T-cell (primary cell): Measurements from ENCODE around the gene NECTIN1. TPM values are rescaled to one million over a fixed set of nuclear protein-coding genes. Genes with fewer than 3 reads are reported as not detected.

Experiments
- ATAC-seq, 4 experiments: fragments of 200-7000 bp in 3 of 4; fragments of 150-1000 bp in 1 of 4; cut with Tn5 transposase; replicated peaks in 1 of 4; 1 replicate in 3 of 4; 2 replicates in 1 of 4; pipeline ENCODE4 v1.10.0; 2021; ENCODE audit warnings: moderate library complexity in 3 of 4, mild to moderate bottlenecking in 2 of 4, moderate number of reproducible peaks in 1 of 4
- CTCF ChIA-PET, 2 donors: fragments of 300-600 bp; sonication (Branson Sonifier 250); formaldehyde crosslinking; loops; one replicate each; lab custom pipeline; 2022; ENCODE audit warnings: antibody characterized with exemption in 2 of 2; lab: Charles Lee
- POLR2A ChIA-PET, 2 donors: fragments of 300-600 bp; sonication (Branson Sonifier 250); formaldehyde crosslinking; loops; one replicate each; lab custom pipeline; 2022; ENCODE audit warnings: antibody characterized with exemption in 2 of 2; lab: Charles Lee
- DNase-seq, 35 experiments: peaks; one replicate each; pipeline versions ENCODE4 v3.0.0 to v3.0.0-alpha.2; 2013 to 2023
- H3K27ac ChIP-seq: one replicate; pipeline ENCODE4 v1.5.1; 2013; ENCODE audit warnings: low read length
- H3K27me3 ChIP-seq, 2 experiments: replicated peaks in 1 of 2; 1 replicate in 1 of 2; 2 replicates in 1 of 2; pipeline versions ENCODE4 v1.6.1 to v1.7.0; 2013; ENCODE audit warnings: low read length in 1 of 2, mixed read lengths in 1 of 2; ENCODE audit not compliant: control insufficient read depth in 2 of 2, insufficient read depth in 2 of 2; ENCODE audit errors: extremely low read depth in 1 of 2
- H3K36me3 ChIP-seq, 2 donors: 1 replicate in 1 of 2; 2 replicates in 1 of 2; pipeline versions ENCODE4 v1.6.1 to v1.7.0; 2013; ENCODE audit warnings: low read length in 1 of 2; ENCODE audit not compliant: control insufficient read depth in 2 of 2, insufficient read depth in 1 of 2; ENCODE audit errors: extremely low read depth in 1 of 2
- H3K4me1 ChIP-seq, 2 experiments: 1 replicate in 1 of 2; 2 replicates in 1 of 2; pipeline versions ENCODE4 v1.6.1 to v1.7.0; 2013; ENCODE audit warnings: low read length in 2 of 2, mixed read lengths in 1 of 2; ENCODE audit not compliant: insufficient read depth in 2 of 2, control insufficient read depth in 1 of 2; ENCODE audit errors: extremely low read depth in 1 of 2
- H3K4me3 ChIP-seq, 2 donors: 1 replicate in 1 of 2; 2 replicates in 1 of 2; pipeline versions ENCODE4 v1.5.1 to v1.7.0; 2013; ENCODE audit warnings: mild to moderate bottlenecking in 2 of 2, low read length in 1 of 2, moderate library complexity in 1 of 2; ENCODE audit not compliant: control insufficient read depth in 1 of 2; ENCODE audit errors: extremely low read depth in 1 of 2
- H3K9me3 ChIP-seq: 2 replicates; pipeline ENCODE4 v1.7.0; 2013
- H3K27ac Mint-ChIP-seq, 2 donors: one replicate each; pipeline ENCODE4 v1.8.0; 2020 to 2021; ENCODE audit warnings: mild to moderate bottlenecking in 2 of 2, mixed read lengths in 2 of 2
- H3K27me3 Mint-ChIP-seq, 2 donors: one replicate each; pipeline ENCODE4 v1.8.0; 2021 to 2022; ENCODE audit warnings: mixed read lengths in 2 of 2
- H3K36me3 Mint-ChIP-seq: one replicate; pipeline ENCODE4 v1.8.0; 2021; ENCODE audit warnings: mixed read lengths
- H3K4me1 Mint-ChIP-seq, 3 donors: one replicate each; pipeline ENCODE4 v1.8.0; 2020 to 2022; ENCODE audit warnings: mixed read lengths in 3 of 3, mild to moderate bottlenecking in 1 of 3
- H3K4me3 Mint-ChIP-seq, 3 donors: one replicate each; pipeline ENCODE4 v1.8.0; 2020 to 2022; ENCODE audit warnings: mild to moderate bottlenecking in 3 of 3, mixed read lengths in 3 of 3, moderate library complexity in 3 of 3
- H3K9me3 Mint-ChIP-seq, 3 donors: one replicate each; pipeline ENCODE4 v1.8.0; 2020 to 2022; ENCODE audit warnings: mixed read lengths in 3 of 3
- WGBS: methylation state at CpG from one replicate; pipeline ENCODE4 v1.1.5; 2013; ENCODE audit warnings: missing lambda C conversion rate; ENCODE audit not compliant: insufficient coverage; 5-methylcytosine and 5-hydroxymethylcytosine counted together
- total RNA-seq, 35 experiments: library from RNA in 6 of 35; stranded (reverse) in 6 of 35; fragments of 120-200 nt in 1 of 35; gene quantifications; one replicate each; pipeline versions ENCODE4 v1.2.1 to v1.2.4 and lab custom pipeline; 2013 to 2026

NECTIN1 gene
- total RNA-seq, 5 donors from 2014 or later (not counting 1 experiment from before 2014, with no cell fraction given): 1.8 to 3.5 (median 3.1) TPM

DNA sequence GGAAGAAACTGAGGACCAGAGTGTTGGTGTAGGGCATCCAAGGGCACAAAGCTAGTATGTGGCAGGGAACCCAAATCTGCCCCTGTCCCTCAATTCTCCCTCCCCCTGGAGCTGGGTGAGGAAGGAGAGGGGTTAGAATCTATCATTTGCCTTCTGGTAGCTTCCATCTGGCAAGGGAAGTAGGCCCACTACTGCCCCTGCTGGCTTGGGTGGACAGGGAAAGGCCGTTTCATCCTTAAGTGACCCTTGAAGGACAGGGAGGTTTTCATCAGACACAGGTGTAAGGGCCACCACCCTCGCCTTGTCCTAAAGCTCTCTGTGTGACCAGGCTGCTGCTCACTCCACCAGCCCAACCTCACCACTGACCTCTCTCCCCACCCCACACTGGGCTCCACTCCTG is 22.1 kb downstream of the NECTIN1 start:
- no peak for ATAC-seq
- H3K4me1 ChIP-seq: peaks cover 0 to 9% of the 10 kb centered on the region in 2 experiments
- H3K4me3 Mint-ChIP-seq: no peak overlapping the region
- no peaks in the 10 kb centered on the region for H3K9me3 ChIP-seq
- DNase-seq: no peak
- POLR2A ChIA-PET: no interaction called here
- 71% methylated on average over 2 of the region's 2 CpGs for WGBS
- CTCF ChIA-PET: no interaction called here
- H3K4me3 ChIP-seq: no peak overlapping the region
- no peaks in the 10 kb centered on the region for H3K36me3 ChIP-seq
- no peak overlapping the region for H3K27ac ChIP-seq
- H3K27ac Mint-ChIP-seq: no peak overlapping the region
- H3K4me1 Mint-ChIP-seq: peaks cover 0 to 7% (median 2%) of the 10 kb centered on the region in 3 donors
- peaks cover 6% of the 10 kb centered on the region for H3K36me3 Mint-ChIP-seq
- peaks cover 23 to 41% of the 10 kb centered on the region in 2 donors for H3K27me3 Mint-ChIP-seq
- H3K27me3 ChIP-seq: peaks cover 0 to 31% of the 10 kb centered on the region in 2 experiments
- H3K9me3 Mint-ChIP-seq: no peaks in the 10 kb centered on the region

DNA sequence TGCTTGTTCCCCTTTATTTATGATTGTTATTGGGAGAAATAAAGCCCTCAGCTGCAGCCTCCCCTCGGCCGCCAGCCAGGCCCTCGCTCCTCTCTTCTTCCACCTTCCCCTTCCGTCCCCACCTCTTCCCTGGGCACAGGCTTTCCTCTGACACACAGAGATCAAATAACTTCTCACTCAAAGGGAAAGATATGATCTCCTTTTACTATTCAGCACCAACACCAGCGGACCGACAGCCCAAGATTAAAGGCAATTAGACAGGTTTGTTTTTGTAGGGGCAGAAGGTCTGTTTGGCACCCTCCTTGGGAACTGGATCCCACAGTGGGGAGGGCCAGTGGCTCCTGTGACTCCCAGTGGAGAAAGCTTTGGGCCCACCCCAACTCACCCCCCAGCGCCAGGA is 23.0 kb downstream of the NECTIN1 start:
- peaks cover 0 to 9% of the 10 kb centered on the region in 2 experiments for H3K4me1 ChIP-seq
- H3K4me1 Mint-ChIP-seq: peaks cover 0 to 7% (median 2%) of the 10 kb centered on the region in 3 donors
- no peak overlapping the region for H3K27ac ChIP-seq
- peaks cover 23 to 38% of the 10 kb centered on the region in 2 donors for H3K27me3 Mint-ChIP-seq
- ChIA-PET POLR2A (no interaction called here), CTCF (no interaction called here)
- 90% methylated on average over 3 of the region's 7 CpGs for WGBS
- H3K27me3 ChIP-seq: peaks cover 0 to 31% of the 10 kb centered on the region in 2 experiments
- DNase-seq (no peak), ATAC-seq (no peak)
- no peak overlapping the region for H3K4me3 ChIP-seq
- no peaks in the 10 kb centered on the region for H3K36me3 ChIP-seq
- no peak overlapping the region for H3K4me3 Mint-ChIP-seq
- H3K9me3 Mint-ChIP-seq: no peaks in the 10 kb centered on the region
- no peak overlapping the region for H3K27ac Mint-ChIP-seq
- H3K36me3 Mint-ChIP-seq: no peaks in the 10 kb centered on the region
- H3K9me3 ChIP-seq: no peaks in the 10 kb centered on the region

DNA sequence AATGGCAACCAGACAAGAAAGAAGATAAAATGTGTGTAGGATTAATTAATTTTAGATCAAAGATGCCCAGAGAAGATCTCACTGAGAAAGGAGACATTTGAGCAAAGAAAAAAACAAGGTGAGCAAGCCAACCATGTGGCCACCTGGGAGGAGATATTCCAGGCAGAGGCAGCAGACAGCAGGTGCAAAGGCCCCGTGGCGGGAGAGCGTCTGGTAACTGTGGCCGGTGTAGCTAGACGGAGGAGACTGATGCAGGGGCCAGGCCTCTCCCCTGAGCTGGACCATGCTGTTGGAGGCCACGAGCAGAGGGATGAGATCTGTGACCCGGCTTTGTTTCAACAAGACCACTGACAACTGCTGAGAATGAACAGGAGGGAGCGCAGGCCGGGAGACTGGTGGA is 23.6 kb downstream of the NECTIN1 start:
- no peak for ATAC-seq
- no peaks in the 10 kb centered on the region for H3K9me3 Mint-ChIP-seq
- DNase-seq: no peak
- H3K36me3 Mint-ChIP-seq: no peaks in the 10 kb centered on the region
- H3K27me3 Mint-ChIP-seq: peaks cover 18 to 33% of the 10 kb centered on the region in 2 donors
- no peak overlapping the region for H3K4me3 ChIP-seq
- H3K27ac Mint-ChIP-seq: no peak overlapping the region
- ChIA-PET POLR2A (no interaction called here), CTCF (no interaction called here)
- H3K4me1 Mint-ChIP-seq: peaks cover 0 to 7% (median 2%) of the 10 kb centered on the region in 3 donors
- H3K27ac ChIP-seq: no peak overlapping the region
- WGBS: 88% methylated on average over 6 of the region's 9 CpGs
- peaks cover 0 to 9% of the 10 kb centered on the region in 2 experiments for H3K4me1 ChIP-seq
- peaks cover 0 to 31% of the 10 kb centered on the region in 2 experiments for H3K27me3 ChIP-seq
- H3K4me3 Mint-ChIP-seq: no peak overlapping the region
- no peaks in the 10 kb centered on the region for H3K36me3 ChIP-seq
- no peaks in the 10 kb centered on the region for H3K9me3 ChIP-seq

DNA sequence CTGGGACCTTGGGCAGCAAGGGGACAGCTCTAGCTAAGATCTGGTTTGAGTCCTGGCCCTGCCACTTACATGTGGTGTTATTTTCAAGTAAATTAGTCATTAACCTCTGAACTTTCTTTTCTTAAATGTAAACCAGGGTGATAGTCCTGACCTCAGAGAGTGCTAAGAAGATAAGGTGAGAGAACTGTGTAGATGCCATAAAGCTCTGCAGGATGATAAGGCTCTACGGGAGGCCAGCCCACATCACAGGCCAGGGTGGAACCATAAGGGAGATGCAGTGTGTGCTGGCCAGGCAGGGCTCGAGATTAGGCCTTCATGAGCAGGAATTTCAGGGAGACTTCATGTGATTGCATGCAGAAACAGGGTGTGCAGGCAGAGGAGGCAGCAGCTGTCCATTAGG is 24.2 kb downstream of the NECTIN1 start:
- Histone ChIP-seq H3K27me3 (peaks cover 0 to 28% of the 10 kb centered on the region in 2 experiments), H3K4me1 (peaks cover 0 to 7% of the 10 kb centered on the region in 2 experiments), H3K4me3 (no peak overlapping the region), H3K36me3 (no peaks in the 10 kb centered on the region), H3K9me3 (no peaks in the 10 kb centered on the region), H3K27ac (no peak overlapping the region)
- no peak for ATAC-seq
- Mint-ChIP-seq H3K27ac (no peak overlapping the region), H3K27me3 (peaks cover 16 to 29% of the 10 kb centered on the region in 2 donors), H3K4me1 (peaks cover 0 to 5% (median under 1%) of the 10 kb centered on the region in 3 donors), H3K9me3 (no peaks in the 10 kb centered on the region), H3K4me3 (no peak overlapping the region), H3K36me3 (no peaks in the 10 kb centered on the region)
- no peak for DNase-seq
- ChIA-PET CTCF (no interaction called here), POLR2A (no interaction called here)
- WGBS: 63% methylated on average over 1 of the region's 2 CpGs

DNA sequence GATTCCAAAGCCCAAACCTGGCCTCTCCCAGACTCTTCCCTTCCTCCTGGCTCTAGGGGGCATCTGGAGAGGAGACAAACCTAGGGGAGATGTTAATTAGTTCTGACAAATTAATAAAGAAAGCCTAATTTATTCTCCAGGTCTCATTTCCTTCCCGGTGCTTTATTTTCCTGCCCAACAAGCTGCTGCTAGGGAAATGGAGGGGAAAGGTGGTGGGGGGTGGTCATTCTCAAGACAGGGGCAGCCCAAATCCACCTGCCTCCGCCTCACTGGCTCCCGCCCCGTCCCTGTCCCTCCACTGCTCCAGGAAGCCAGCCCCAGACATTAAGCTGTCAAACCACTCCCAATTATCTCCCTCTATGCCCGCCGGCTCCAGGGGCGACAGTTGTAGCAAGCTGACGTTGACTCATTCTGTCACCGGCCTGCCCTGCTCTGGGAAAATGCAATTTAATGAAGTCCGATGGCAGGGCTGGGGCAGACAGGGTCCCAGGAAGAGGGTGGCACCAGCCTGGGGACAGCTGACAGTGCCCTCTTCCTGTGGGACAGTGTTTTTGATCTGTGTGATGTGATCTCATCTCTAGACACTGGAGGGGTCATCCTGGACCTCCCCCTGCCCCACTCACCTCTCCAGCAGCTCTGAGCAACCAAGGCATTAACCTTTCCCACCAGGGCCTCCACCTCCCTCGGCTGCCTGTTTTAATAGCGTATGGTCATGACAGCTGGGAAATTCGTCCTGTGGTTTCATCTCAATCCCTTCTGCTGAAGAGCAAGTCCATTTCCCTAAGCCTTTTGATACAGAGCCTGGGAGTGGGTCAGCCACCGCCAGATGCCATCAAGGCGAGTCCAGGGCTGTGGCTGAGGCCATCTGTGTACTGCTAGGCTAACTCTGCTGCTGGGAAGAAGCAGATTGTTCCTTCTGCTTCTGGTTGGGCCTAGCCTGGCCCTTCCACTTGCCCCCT is 27.1 kb downstream of the NECTIN1 start:
- DNase-seq: no peak

DNA sequence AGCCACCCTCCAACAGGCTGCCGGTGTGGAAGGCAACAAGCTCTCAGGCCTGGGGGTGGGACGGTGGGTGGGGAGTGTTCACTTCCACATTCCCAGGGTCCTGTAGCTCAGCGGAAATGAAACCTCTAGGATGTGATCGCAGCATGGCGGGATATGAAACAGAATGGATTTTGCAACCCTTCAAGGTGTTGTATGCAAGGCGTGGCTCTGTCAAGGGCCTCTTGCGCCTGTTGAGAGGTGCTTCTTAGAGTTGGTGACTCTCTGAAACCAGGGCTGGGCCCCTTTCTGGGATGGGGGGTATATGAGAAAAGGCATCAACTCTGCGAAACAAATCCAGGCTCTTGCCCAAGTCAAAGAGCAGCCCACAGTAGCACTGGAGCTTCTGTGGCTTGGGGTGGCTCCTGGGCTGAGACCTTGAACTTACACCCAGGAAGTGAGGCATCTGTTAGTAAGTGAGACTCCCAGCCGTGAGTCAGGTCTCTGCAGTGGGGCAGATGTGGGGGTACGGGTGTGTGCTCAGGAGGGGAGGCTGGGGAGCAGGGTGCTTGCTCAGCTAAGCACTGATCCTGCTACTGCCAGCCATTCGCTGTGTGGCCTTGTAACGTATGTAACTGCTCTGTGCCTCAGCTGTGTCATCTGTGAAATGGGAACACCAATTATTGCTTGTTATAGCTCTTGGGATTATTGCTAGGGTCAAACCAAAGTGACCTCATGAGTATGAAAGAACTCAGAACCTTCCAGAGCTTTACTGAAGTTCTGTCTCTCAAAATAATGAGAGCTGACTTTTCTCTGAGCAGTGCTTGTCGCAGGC is 28.3 kb downstream of the NECTIN1 start:
- H3K27me3 ChIP-seq: peaks cover 0 to 6% of the 10 kb centered on the region in 2 experiments
- H3K36me3 Mint-ChIP-seq: no peaks in the 10 kb centered on the region
- no peaks in the 10 kb centered on the region for H3K9me3 Mint-ChIP-seq
- H3K4me1 Mint-ChIP-seq: peaks cover 0 to 3% (median 0%) of the 10 kb centered on the region in 3 donors
- 81% methylated on average over 9 of the region's 13 CpGs for WGBS
- no peak overlapping the region for H3K4me3 ChIP-seq
- CTCF ChIA-PET: interaction anchor here in 1 of 2 donors (0.7 kb wide), 1 partner anchor 14 kb away, joined by 3 read pairs; no protein-coding TSS in a partner anchor
- no peak overlapping the region for H3K27ac ChIP-seq
- H3K4me3 Mint-ChIP-seq: no peak overlapping the region
- H3K9me3 ChIP-seq: no peaks in the 10 kb centered on the region
- ATAC-seq: no peak
- POLR2A ChIA-PET: no interaction called here
- no peaks in the 10 kb centered on the region for H3K36me3 ChIP-seq
- H3K27ac Mint-ChIP-seq: no peak overlapping the region
- peaks cover 0 to 4% of the 10 kb centered on the region in 2 donors for H3K27me3 Mint-ChIP-seq
- H3K4me1 ChIP-seq: no peaks in the 10 kb centered on the region
- DNase-seq: no peak

More for the DNA sequence above, 27.1 kb downstream of the NECTIN1 start:
- H3K36me3 Mint-ChIP-seq: no peaks in the 10 kb centered on the region
- H3K27me3 Mint-ChIP-seq: peaks cover 0 to 4% of the 10 kb centered on the region in 2 donors
- no peaks in the 10 kb centered on the region for H3K9me3 Mint-ChIP-seq
- no peak for ATAC-seq
- no peak overlapping the region for H3K27ac ChIP-seq
- no peak overlapping the region for H3K27ac Mint-ChIP-seq
- H3K4me1 ChIP-seq: no peaks in the 10 kb centered on the region
- no peak overlapping the region for H3K4me3 Mint-ChIP-seq
- H3K27me3 ChIP-seq: peaks cover 0 to 11% of the 10 kb centered on the region in 2 experiments
- 87% methylated on average over 9 of the region's 15 CpGs for WGBS
- peaks cover 0 to 3% (median 0%) of the 10 kb centered on the region in 3 donors for H3K4me1 Mint-ChIP-seq
- ChIA-PET CTCF (interaction anchor here in 1 of 2 donors (1.2 kb wide), 1 partner anchor 27 kb away, joined by 3 read pairs; the partner anchor contains the start of gene NECTIN1), POLR2A (no interaction called here)
- no peaks in the 10 kb centered on the region for H3K36me3 ChIP-seq
- H3K4me3 ChIP-seq: no peak overlapping the region
- no peaks in the 10 kb centered on the region for H3K9me3 ChIP-seq
